ENCODE results near the gene SEPTIN12.

SEPTIN12 gene

GRCh38 chr16:4787627-4788482 is at the start of gene SEPTIN12:
SEPTIN12 (minus strand) TSS chr16:4788345; CDS start chr16:4787645, 700 bp downstream.
- DNase-seq (ENCODE audit: low read depth, low spot score) = no peak

GRCh38 chr16:4836727-4837126 is 48.6 kb upstream of the SEPTIN12 start:
- no peak for DNase-seq (ENCODE audit: low read depth, low spot score)

- no peak for DNase-seq (ENCODE audit: low read depth, low spot score)
These were observed 45.4 kb upstream of the SEPTIN12 start for GRCh38 chr16:4833584-4833983.

- no peak for DNase-seq (ENCODE audit: low read depth, low spot score)
These were observed 44.7 kb upstream of the SEPTIN12 start for GRCh38 chr16:4832698-4833343.

- DNase-seq (ENCODE audit: low read depth, low spot score) = no peak
These were observed 43.5 kb upstream of the SEPTIN12 start for GRCh38 chr16:4831616-4832015.

GRCh38 chr16:4830408-4830807 is 42.3 kb upstream of the SEPTIN12 start:
- DNase-seq (ENCODE audit: low read depth, low spot score) = no peak

- DNase-seq (ENCODE audit: low read depth, low spot score) = no peak
These were observed 40.6 kb upstream of the SEPTIN12 start for GRCh38 chr16:4828567-4829321.

- DNase-seq (ENCODE audit: low read depth, low spot score) = no peak
These were observed 38.8 kb upstream of the SEPTIN12 start for GRCh38 chr16:4826980-4827379.

GRCh38 chr16:4826526-4826925 is 38.4 kb upstream of the SEPTIN12 start:
- DNase-seq (ENCODE audit: low read depth, low spot score) = no peak

GRCh38 chr16:4825196-4825595 is 37.1 kb upstream of the SEPTIN12 start:
- DNase-seq (ENCODE audit: low read depth, low spot score) = no peak

GRCh38 chr16:4820652-4821051 is 32.5 kb upstream of the SEPTIN12 start:
- DNase-seq (ENCODE audit: low read depth, low spot score) = no peak

GRCh38 chr16:4814542-4815173 is 26.5 kb upstream of the SEPTIN12 start:
- DNase-seq (ENCODE audit: low read depth, low spot score) = no peak

GRCh38 chr16:4814046-4814445 is 25.9 kb upstream of the SEPTIN12 start:
- no peak for DNase-seq (ENCODE audit: low read depth, low spot score)

GRCh38 chr16:4813251-4814003 is 25.3 kb upstream of the SEPTIN12 start:
- no peak for DNase-seq (ENCODE audit: low read depth, low spot score)

GRCh38 chr16:4811773-4812172 is 23.6 kb upstream of the SEPTIN12 start:
- no peak for DNase-seq (ENCODE audit: low read depth, low spot score)

- DNase-seq (ENCODE audit: low read depth, low spot score) = no peak
These were observed 23.1 kb upstream of the SEPTIN12 start for GRCh38 chr16:4811242-4811641.

- no peak for DNase-seq (ENCODE audit: low read depth, low spot score)
These were observed 18.1 kb upstream of the SEPTIN12 start for GRCh38 chr16:4806280-4806679.

GRCh38 chr16:4805231-4805630 is 17.1 kb upstream of the SEPTIN12 start:
- DNase-seq (ENCODE audit: low read depth, low spot score) = no peak

- DNase-seq (ENCODE audit: low read depth, low spot score) = no peak
These were observed 16.0 kb upstream of the SEPTIN12 start for GRCh38 chr16:4803898-4804762.

- DNase-seq (ENCODE audit: low read depth, low spot score) = no peak
These were observed 15.3 kb upstream of the SEPTIN12 start for GRCh38 chr16:4803401-4803844.

Data from activated naive CD8-positive, alpha-beta T cell treated with anti-CD3 and anti-CD28 coated beads, Interleukin-2, amount 50 U/mL, for 16 hours (primary cell).